Measurements from ENCODE around the gene MAPRE2. TPM values are rescaled to one million over a fixed set of nuclear protein-coding genes. Genes with fewer than 3 reads are reported as not detected.
A peak's percentile ranks its signal among the peaks of the same experiment; 100 is the strongest.

Gene MAPRE2
- total RNA-seq, 1 donor from 2014 or later: 23.4 TPM

DNA sequence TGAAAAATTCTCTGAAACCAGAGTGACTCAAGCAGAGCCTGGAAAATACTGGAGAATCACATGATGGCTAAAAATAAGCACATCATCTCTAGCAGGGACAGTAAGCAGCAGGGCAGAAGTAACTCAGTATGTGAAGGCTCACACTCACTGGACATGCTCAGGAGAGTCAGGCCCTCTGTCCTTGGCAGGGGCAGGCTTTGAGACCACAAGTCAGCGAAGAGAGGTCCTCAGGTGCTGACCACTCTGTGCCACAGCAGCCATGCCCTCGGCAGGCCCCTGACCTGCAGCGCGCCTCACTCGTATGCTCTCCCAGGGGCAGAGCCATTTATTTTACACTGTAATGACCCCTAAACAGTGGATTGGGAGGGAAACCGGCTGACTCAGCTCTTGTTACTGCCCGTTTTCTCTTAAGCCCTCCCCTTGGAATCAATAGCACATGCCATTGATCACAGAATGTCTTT, 76.8 kb downstream of the MAPRE2 start:
- peaks cover 32% of the 10 kb centered on the region for H3K4me1 Mint-ChIP-seq (ENCODE audit: low read depth)
- peak overlapping the region; percentile 99 for H3K27ac Mint-ChIP-seq (ENCODE audit: unreplicated experiment)
- TF ChIP-seq, protein P1, sequence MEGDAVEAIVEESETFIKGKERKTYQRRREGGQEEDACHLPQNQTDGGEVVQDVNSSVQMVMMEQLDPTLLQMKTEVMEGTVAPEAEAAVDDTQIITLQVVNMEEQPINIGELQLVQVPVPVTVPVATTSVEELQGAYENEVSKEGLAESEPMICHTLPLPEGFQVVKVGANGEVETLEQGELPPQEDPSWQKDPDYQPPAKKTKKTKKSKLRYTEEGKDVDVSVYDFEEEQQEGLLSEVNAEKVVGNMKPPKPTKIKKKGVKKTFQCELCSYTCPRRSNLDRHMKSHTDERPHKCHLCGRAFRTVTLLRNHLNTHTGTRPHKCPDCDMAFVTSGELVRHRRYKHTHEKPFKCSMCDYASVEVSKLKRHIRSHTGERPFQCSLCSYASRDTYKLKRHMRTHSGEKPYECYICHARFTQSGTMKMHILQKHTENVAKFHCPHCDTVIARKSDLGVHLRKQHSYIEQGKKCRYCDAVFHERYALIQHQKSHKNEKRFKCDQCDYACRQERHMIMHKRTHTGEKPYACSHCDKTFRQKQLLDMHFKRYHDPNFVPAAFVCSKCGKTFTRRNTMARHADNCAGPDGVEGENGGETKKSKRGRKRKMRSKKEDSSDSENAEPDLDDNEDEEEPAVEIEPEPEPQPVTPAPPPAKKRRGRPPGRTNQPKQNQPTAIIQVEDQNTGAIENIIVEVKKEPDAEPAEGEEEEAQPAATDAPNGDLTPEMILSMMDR (IDR thresholded peaks at IDR 0.05): no peak

GRCh38 chr18:35118641-35119040, 77.4 kb downstream of the MAPRE2 start:
- Mint-ChIP-seq H3K27me3 (ENCODE audit: low read depth) (no peaks in the 10 kb centered on the region), H3K27ac (ENCODE audit: unreplicated experiment) (peak overlapping the region; percentile 99), H3K4me3 (ENCODE audit: unreplicated experiment) (no peak overlapping the region), H3K9me3 (ENCODE audit: low read depth) (no peaks in the 10 kb centered on the region), H3K4me1 (ENCODE audit: low read depth) (peaks cover 35% of the 10 kb centered on the region), H3K36me3 (ENCODE audit: low read depth) (no peaks in the 10 kb centered on the region)
- TF ChIP-seq, protein P1 (IDR thresholded peaks at IDR 0.05): no peak
- no peak for DNase-seq (ENCODE audit: low spot score)

More for the DNA sequence above, 76.8 kb downstream of the MAPRE2 start:
- Mint-ChIP-seq H3K9me3 (ENCODE audit: low read depth) (no peaks in the 10 kb centered on the region), H3K36me3 (ENCODE audit: low read depth) (no peaks in the 10 kb centered on the region), H3K27me3 (ENCODE audit: low read depth) (no peaks in the 10 kb centered on the region), H3K4me3 (ENCODE audit: unreplicated experiment) (peak overlapping the region; percentile 33)
- DNase-seq (ENCODE audit: low spot score): no peak

GRCh38 chr18:35121038-35121437, 79.8 kb downstream of the MAPRE2 start:
- Mint-ChIP-seq H3K4me1 (ENCODE audit: low read depth) (peaks cover 35% of the 10 kb centered on the region), H3K4me3 (ENCODE audit: unreplicated experiment) (no peak overlapping the region), H3K9me3 (ENCODE audit: low read depth) (no peaks in the 10 kb centered on the region), H3K36me3 (ENCODE audit: low read depth) (no peaks in the 10 kb centered on the region), H3K27ac (ENCODE audit: unreplicated experiment) (no peak overlapping the region), H3K27me3 (ENCODE audit: low read depth) (no peaks in the 10 kb centered on the region)
- DNase-seq (ENCODE audit: low spot score): no peak
- TF ChIP-seq, protein P1 (IDR thresholded peaks at IDR 0.05): no peak

GRCh38 chr18:35121531-35121930, 80.3 kb downstream of the MAPRE2 start:
- peaks cover 33% of the 10 kb centered on the region for H3K4me1 Mint-ChIP-seq (ENCODE audit: low read depth)
- no peaks in the 10 kb centered on the region for H3K9me3 Mint-ChIP-seq (ENCODE audit: low read depth)
- TF ChIP-seq, protein P1 (IDR thresholded peaks at IDR 0.05): no peak

DNA sequence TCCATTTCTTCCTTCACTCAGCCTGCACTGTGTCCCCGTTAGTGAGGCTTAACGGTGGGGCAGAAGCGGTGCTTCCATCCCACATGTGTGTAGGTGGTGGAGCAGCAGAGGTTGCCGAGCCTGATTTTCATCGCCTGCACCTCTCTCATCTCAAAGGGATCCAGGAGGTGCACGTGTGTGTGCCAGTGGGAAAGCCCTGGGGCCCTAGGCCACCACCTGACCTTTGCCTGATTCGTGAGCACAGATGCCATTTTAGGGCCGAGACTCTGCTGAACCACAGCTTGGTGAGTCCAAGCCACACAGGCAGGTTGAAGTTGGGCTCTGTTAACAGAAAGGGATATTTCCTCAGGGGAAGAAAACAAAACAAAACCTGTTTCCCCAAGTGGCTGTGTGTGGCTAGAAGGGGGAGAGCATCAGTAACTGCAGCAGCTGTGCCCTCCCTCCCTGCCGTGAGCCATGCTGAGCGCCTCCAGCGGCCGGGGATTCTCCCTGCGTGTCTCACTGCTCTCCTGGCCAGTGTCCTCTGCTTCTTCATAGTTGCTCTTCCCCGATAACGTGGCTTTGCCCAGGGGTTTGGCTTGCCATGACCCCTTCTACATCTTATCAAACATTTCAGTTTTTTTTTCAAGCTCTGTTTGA, 81.5 kb downstream of the MAPRE2 start:
- Mint-ChIP-seq H3K27me3 (ENCODE audit: low read depth) (no peaks in the 10 kb centered on the region), H3K27ac (ENCODE audit: unreplicated experiment) (no peak overlapping the region), H3K36me3 (ENCODE audit: low read depth) (peaks cover 1% of the 10 kb centered on the region), H3K4me1 (ENCODE audit: low read depth) (peaks cover 22% of the 10 kb centered on the region), H3K9me3 (ENCODE audit: low read depth) (no peaks in the 10 kb centered on the region), H3K4me3 (ENCODE audit: unreplicated experiment) (no peak overlapping the region)
- DNase-seq (ENCODE audit: low spot score): no peak
- TF ChIP-seq, protein P1 (IDR thresholded peaks at IDR 0.05): peak; percentile 67

More at GRCh38 chr18:35121531-35121930, 80.3 kb downstream of the MAPRE2 start:
- DNase-seq (ENCODE audit: low spot score): no peak
- H3K4me3 Mint-ChIP-seq (ENCODE audit: unreplicated experiment): no peak overlapping the region
- no peaks in the 10 kb centered on the region for H3K27me3 Mint-ChIP-seq (ENCODE audit: low read depth)
- H3K36me3 Mint-ChIP-seq (ENCODE audit: low read depth): peaks cover 1% of the 10 kb centered on the region
- H3K27ac Mint-ChIP-seq (ENCODE audit: unreplicated experiment): no peak overlapping the region

Measured in chondrocyte (in vitro differentiated cells).